NCI-H510A treated with DMSO at 0.1 percent for 48 hours (cell line): Measurements from ENCODE around the gene ZNF660.

Experiments used
- DNase-seq: peaks from one replicate; lab custom pipeline; 2025; lab: John Stamatoyannopoulos, UW

Gene ZNF660

GRCh38 chr3:44632193-44632592 lies 47.4 kb downstream of the ZNF660 start:
- no peak for DNase-seq

GRCh38 chr3:44642337-44642736 lies 57.6 kb downstream of the ZNF660 start:
- DNase-seq: no peak

- DNase-seq: no peak
Observed at GRCh38 chr3:44643024-44643423, 58.3 kb downstream of the ZNF660 start.

- DNase-seq: no peak
Observed at GRCh38 chr3:44647771-44648170, 63.0 kb downstream of the ZNF660 start.

GRCh38 chr3:44648564-44649229 lies 63.9 kb downstream of the ZNF660 start, which contains the start of gene ZNF35:
Gene ZNF35 (plus strand): TSS chr3:44648732. CDS start chr3:44651068, 2,336 bp downstream.
- peak; percentile 35 for DNase-seq
